Epithelial cell of prostate (primary cell): ENCODE results near the gene IFT88.
A peak's percentile ranks its signal among the peaks of the same experiment; 100 is the strongest.

Experiments used
- DNase-seq: peaks from one replicate; pipeline ENCODE4 v3.0.0-alpha.2; 2011; ENCODE audit warnings: low read depth, low spot score
- H3K27ac ChIP-seq: fragments of 450-650 bp; 2 replicates; pipeline ENCODE4 v1.5.1; 2017; ENCODE audit warnings: mild to moderate bottlenecking

Gene IFT88

GRCh38 chr13:20684041-20684440 is 117.1 kb downstream of the IFT88 start:
- no peak overlapping the region for H3K27ac ChIP-seq
- DNase-seq, result no peak

GRCh38 chr13:20684546-20684945 is 117.6 kb downstream of the IFT88 start:
- no peak for DNase-seq
- H3K27ac ChIP-seq, result no peak overlapping the region

GRCh38 chr13:20685092-20685491 is 118.1 kb downstream of the IFT88 start:
- no peak overlapping the region for H3K27ac ChIP-seq

GRCh38 chr13:20686167-20686566 is 119.2 kb downstream of the IFT88 start:
- DNase-seq, result no peak
- H3K27ac ChIP-seq, result no peak overlapping the region

More at GRCh38 chr13:20685092-20685491, 118.1 kb downstream of the IFT88 start:
- no peak for DNase-seq

GRCh38 chr13:20686863-20687579 is 120.1 kb downstream of the IFT88 start:
- DNase-seq, result no peak
- H3K27ac ChIP-seq, result no peak overlapping the region

- no peak overlapping the region for H3K27ac ChIP-seq
- DNase-seq, result no peak
Measured at GRCh38 chr13:20689291-20689690, 122.3 kb downstream of the IFT88 start.

- DNase-seq, result no peak
- no peak overlapping the region for H3K27ac ChIP-seq
Measured at GRCh38 chr13:20691616-20692015, 124.7 kb downstream of the IFT88 start.

- H3K27ac ChIP-seq, result no peak overlapping the region
Measured at GRCh38 chr13:20696073-20696472, 129.1 kb downstream of the IFT88 start.

GRCh38 chr13:20699715-20700114 is 132.8 kb downstream of the IFT88 start:
- no peak for DNase-seq
- H3K27ac ChIP-seq, result no peak overlapping the region

More at GRCh38 chr13:20696073-20696472, 129.1 kb downstream of the IFT88 start:
- DNase-seq, result no peak

- no peak overlapping the region for H3K27ac ChIP-seq
- no peak for DNase-seq
Measured at GRCh38 chr13:20700288-20700687, 133.3 kb downstream of the IFT88 start.

- no peak overlapping the region for H3K27ac ChIP-seq
- DNase-seq, result no peak
Measured at GRCh38 chr13:20701461-20701860, 134.5 kb downstream of the IFT88 start.

GRCh38 chr13:20702530-20702914 is 135.6 kb downstream of the IFT88 start:
- DNase-seq, result no peak
- no peak overlapping the region for H3K27ac ChIP-seq

- DNase-seq, result no peak
- no peak within 1 kb of the TSS for H3K27ac ChIP-seq
Measured at GRCh38 chr13:20702915-20703779, 136.2 kb downstream of the IFT88 start, which contains the start of gene IL17D. Gene IL17D (plus strand): TSS chr13:20703699. CDS start chr13:20704002, 303 bp downstream.

- no peak overlapping the region for H3K27ac ChIP-seq
- DNase-seq, result peak; percentile 34
Measured at GRCh38 chr13:20703780-20704458, 137.0 kb downstream of the IFT88 start.

GRCh38 chr13:20704459-20705069 is 137.6 kb downstream of the IFT88 start:
- DNase-seq, result no peak
- H3K27ac ChIP-seq, result no peak overlapping the region

GRCh38 chr13:20706661-20707060 is 139.7 kb downstream of the IFT88 start:
- DNase-seq, result no peak
- H3K27ac ChIP-seq, result no peak overlapping the region

- no peak for DNase-seq
- H3K27ac ChIP-seq, result no peak overlapping the region
Measured at GRCh38 chr13:20708216-20708615, 141.3 kb downstream of the IFT88 start.

- DNase-seq, result no peak
- H3K27ac ChIP-seq, result no peak overlapping the region
Measured at GRCh38 chr13:20709369-20709768, 142.4 kb downstream of the IFT88 start.

GRCh38 chr13:20709782-20710181 is 142.8 kb downstream of the IFT88 start:
- no peak overlapping the region for H3K27ac ChIP-seq
- no peak for DNase-seq

- no peak overlapping the region for H3K27ac ChIP-seq
- DNase-seq, result no peak
Measured at GRCh38 chr13:20711301-20712044, 144.5 kb downstream of the IFT88 start.
